ENCODE measurements around the gene FBXW12.

- no peak for TF ChIP-seq CTCF (IDR thresholded peaks at IDR 0.05; ENCODE audit: poor library complexity)
- TF ChIP-seq EZH2 (IDR thresholded peaks at IDR 0.05; ENCODE audit: borderline replicate concordance), result no peak
These were observed 34.0 kb downstream of the FBXW12 start for GRCh38 chr3:48405971-48406370.
